ENCODE measurements around the gene NOS1AP.

DNA sequence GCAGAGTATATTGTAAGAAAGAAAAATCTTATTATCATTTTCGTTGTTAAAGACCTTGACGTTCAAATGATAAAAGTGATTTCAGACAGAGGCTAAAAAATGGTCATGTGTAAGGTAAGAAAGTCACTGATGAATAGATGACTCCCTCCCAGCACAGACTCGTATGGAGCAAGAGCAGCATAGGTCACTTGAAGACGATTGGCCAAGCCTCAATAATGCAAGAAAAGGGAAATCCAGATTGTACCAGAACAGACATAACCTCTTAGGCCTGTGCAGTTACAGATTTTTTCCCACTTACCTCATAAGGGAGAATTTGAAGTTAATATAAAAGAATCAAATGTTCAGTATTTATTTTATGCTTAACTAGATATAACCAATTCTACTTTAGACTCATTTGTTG is 29.5 kb upstream of the NOS1AP start:
- TF ChIP-seq, protein P1, sequence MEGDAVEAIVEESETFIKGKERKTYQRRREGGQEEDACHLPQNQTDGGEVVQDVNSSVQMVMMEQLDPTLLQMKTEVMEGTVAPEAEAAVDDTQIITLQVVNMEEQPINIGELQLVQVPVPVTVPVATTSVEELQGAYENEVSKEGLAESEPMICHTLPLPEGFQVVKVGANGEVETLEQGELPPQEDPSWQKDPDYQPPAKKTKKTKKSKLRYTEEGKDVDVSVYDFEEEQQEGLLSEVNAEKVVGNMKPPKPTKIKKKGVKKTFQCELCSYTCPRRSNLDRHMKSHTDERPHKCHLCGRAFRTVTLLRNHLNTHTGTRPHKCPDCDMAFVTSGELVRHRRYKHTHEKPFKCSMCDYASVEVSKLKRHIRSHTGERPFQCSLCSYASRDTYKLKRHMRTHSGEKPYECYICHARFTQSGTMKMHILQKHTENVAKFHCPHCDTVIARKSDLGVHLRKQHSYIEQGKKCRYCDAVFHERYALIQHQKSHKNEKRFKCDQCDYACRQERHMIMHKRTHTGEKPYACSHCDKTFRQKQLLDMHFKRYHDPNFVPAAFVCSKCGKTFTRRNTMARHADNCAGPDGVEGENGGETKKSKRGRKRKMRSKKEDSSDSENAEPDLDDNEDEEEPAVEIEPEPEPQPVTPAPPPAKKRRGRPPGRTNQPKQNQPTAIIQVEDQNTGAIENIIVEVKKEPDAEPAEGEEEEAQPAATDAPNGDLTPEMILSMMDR (conservative IDR thresholded peaks at IDR 0.05) = no peak
- TF ChIP-seq ZFX (IDR thresholded peaks at IDR 0.05) = no peak

All from C4-2B (cell line).